ENCODE results near the gene PRKCA.

DNA sequence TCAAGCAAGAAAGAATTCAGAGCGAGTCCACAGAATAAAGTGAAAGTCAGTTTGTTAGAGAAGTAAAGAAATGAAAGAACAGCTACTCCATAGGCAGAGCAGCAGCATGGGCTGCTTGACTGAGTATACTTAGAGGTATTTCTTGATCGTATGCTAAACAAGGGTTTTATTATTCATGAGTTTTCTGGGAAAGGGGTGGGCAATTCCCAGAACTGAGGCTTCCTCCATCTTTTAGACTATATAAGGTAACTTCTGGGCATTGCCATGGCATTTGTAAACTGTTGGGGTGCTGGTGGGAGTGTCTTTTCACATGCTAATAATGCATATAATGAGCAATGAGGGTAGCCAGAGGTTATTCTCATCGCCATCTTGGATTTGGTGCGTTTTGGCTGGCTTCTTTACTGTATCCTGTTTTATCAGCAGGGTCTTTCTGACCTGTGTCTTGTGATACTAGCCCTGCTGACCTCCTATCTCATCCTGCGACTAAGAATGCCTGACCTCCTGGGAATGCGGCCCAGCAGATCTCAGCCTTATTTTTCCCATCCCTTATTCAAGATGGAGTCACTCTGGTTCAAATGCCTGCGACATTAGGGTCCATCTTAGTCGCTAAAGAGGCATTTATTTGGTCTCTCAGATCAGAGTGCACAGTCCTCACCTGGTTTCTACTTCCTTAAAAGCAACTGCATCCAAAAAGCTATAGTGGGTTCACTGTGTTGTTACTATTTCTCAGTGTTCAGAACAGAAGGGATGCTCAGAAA lies 432.0 kb downstream of the PRKCA start:
- TF ChIP-seq POLR2AphosphoS5 (IDR thresholded peaks at IDR 0.05) (no peak), POLR2A (IDR thresholded peaks at IDR 0.05) (no peak)
- TF ChIP-seq, protein P1, sequence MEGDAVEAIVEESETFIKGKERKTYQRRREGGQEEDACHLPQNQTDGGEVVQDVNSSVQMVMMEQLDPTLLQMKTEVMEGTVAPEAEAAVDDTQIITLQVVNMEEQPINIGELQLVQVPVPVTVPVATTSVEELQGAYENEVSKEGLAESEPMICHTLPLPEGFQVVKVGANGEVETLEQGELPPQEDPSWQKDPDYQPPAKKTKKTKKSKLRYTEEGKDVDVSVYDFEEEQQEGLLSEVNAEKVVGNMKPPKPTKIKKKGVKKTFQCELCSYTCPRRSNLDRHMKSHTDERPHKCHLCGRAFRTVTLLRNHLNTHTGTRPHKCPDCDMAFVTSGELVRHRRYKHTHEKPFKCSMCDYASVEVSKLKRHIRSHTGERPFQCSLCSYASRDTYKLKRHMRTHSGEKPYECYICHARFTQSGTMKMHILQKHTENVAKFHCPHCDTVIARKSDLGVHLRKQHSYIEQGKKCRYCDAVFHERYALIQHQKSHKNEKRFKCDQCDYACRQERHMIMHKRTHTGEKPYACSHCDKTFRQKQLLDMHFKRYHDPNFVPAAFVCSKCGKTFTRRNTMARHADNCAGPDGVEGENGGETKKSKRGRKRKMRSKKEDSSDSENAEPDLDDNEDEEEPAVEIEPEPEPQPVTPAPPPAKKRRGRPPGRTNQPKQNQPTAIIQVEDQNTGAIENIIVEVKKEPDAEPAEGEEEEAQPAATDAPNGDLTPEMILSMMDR (IDR thresholded peaks at IDR 0.05), result no peak

Measured in suprapubic skin (tissue), 4 donors.